Activated naive CD8-positive, alpha-beta T cell (primary cell): ENCODE results near the gene PNN.
"Not testable (repeated sequence)": the region's sequence is repeated elsewhere in the genome, so short reads cannot be mapped to it uniquely, and the experiment has no call there.

Experiments
- H3K27ac Mint-ChIP-seq: one replicate; pipeline ENCODE4 v1.8.0; 2021; ENCODE audit warnings: mixed read lengths
- H3K27me3 Mint-ChIP-seq: one replicate; pipeline ENCODE4 v1.8.0; 2021; ENCODE audit warnings: mixed read lengths
- H3K36me3 Mint-ChIP-seq: one replicate; pipeline ENCODE4 v1.8.0; 2021; ENCODE audit warnings: mixed read lengths
- H3K4me1 Mint-ChIP-seq: one replicate; pipeline ENCODE4 v1.8.0; 2021; ENCODE audit warnings: low read depth, mixed read lengths
- H3K4me3 Mint-ChIP-seq: one replicate; pipeline ENCODE4 v1.8.0; 2021; ENCODE audit warnings: mild to moderate bottlenecking, mixed read lengths
- H3K9me3 Mint-ChIP-seq: one replicate; pipeline ENCODE4 v1.8.0; 2021; ENCODE audit warnings: low read depth, mixed read lengths

The PNN gene

DNA sequence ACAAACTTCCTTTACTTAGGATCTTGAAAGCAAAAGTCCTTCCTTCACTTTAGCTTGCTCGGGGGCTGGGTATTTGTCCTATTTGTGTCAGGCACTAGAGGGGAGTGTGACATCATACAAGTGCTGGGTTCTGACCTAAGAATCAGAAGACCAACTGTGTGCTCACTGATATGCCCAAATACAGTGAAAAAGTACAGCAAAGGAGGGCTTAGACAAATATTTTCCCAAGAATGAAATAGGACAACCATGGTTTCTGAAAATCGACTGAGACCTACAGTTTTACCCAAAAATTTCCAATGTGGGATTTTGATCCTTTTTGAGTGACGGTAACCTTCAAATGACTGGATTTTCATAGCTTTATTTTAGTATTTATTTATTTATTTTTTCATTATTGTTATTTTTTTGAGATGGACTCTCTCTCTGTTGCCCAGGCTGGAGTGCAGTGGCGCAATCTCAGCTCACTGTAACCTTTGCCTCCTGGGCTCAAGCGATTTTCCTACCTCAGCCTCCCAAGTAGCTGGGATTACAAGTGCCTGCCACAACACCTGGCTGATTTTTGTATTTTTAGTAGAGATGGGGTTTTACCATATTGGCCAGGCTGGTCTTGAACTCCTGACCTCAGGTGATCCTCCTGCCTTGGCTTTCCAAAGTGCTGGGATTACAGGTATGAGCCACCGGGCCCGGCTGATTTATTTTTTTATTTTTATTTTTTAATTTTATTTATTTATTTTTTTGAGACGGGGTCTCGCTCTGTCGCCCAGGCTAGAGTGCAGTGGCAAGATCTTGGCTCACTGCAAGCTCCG lies 56.9 kb downstream of the PNN start:
- not testable (repeated sequence) for H3K9me3 Mint-ChIP-seq, H3K27ac Mint-ChIP-seq, H3K27me3 Mint-ChIP-seq, H3K36me3 Mint-ChIP-seq, H3K4me3 Mint-ChIP-seq
- peaks cover 43% of the 10 kb centered on the region for H3K4me1 Mint-ChIP-seq
